HEK293 (cell line): Measurements from ENCODE around the gene CLK4.

Source experiments
- CTCF ChIA-PET: fragments of 350-600 bp; formaldehyde crosslinking; extraction: SDS; loops from one replicate; lab custom pipeline; 2021; ENCODE audit warnings: antibody characterized with exemption; lab: Yijun Ruan, JAX
- POLR2A ChIA-PET: fragments of 300-600 bp; formaldehyde crosslinking; extraction: SDS; loops from one replicate; lab custom pipeline; 2020; ENCODE audit warnings: antibody characterized with exemption, inconsistent platforms; lab: Yijun Ruan, JAX
- H3K27ac ChIP-seq: fragments of 200-500 bp; sonication (Bioruptor generic); 2 replicates; pipeline ENCODE4 v1.5.1; 2014; ENCODE audit warnings: low read depth, low read length, control low read depth, inconsistent platforms; ENCODE audit errors: extremely low read depth
- H3K36me3 ChIP-seq, 2 experiments: fragments of 200-500 bp in 1 of 2; sonication (Bioruptor generic) in 1 of 2; 1 replicate in 1 of 2; 2 replicates in 1 of 2; pipeline ENCODE4 v1.5.1; 2014 to 2017; ENCODE audit warnings: inconsistent platforms in 2 of 2, low read length in 2 of 2; ENCODE audit not compliant: control insufficient read depth in 2 of 2, insufficient read depth in 1 of 2
- H3K4me1 ChIP-seq: fragments of 200-500 bp; sonication (Bioruptor generic); 2 replicates; pipeline ENCODE4 v1.5.1; 2014; ENCODE audit warnings: mild to moderate bottlenecking, low read length, inconsistent platforms; ENCODE audit not compliant: control insufficient read depth, insufficient read depth
- H3K4me3 ChIP-seq: 2 replicates; pipeline ENCODE4 v1.5.1; 2011; ENCODE audit warnings: low read depth, mild to moderate bottlenecking, control low read depth, low read length, moderate library complexity
- H3K9me3 ChIP-seq: fragments of 200-500 bp; sonication (Bioruptor generic); 2 replicates; pipeline ENCODE4 v1.5.1; 2014; ENCODE audit warnings: low read depth, low read length, inconsistent platforms; ENCODE audit not compliant: control insufficient read depth, insufficient read depth
- GLI2 ChIP-seq: fragments of 450-650 bp; formaldehyde crosslinking; IDR thresholded peaks from 2 replicates; pipeline ENCODE4; 2017; ENCODE audit warnings: missing biosample characterization, missing genetic modification characterization, low read depth, borderline replicate concordance
- GLI4 ChIP-seq: fragments of 450-650 bp; formaldehyde crosslinking; IDR thresholded peaks from 2 replicates; pipeline ENCODE4 v1.5.1; 2016; ENCODE audit warnings: missing biosample characterization, missing genetic modification characterization
- KLF9 ChIP-seq: fragments of 450-650 bp; formaldehyde crosslinking; IDR thresholded peaks from 2 replicates; pipeline ENCODE4 v1.5.1; 2016; ENCODE audit warnings: missing biosample characterization, missing genetic modification characterization, low read depth
- PRDM6 ChIP-seq: fragments of 450-650 bp; formaldehyde crosslinking; IDR thresholded peaks from 2 replicates; pipeline ENCODE4 v1.5.1; 2017; ENCODE audit warnings: missing biosample characterization, missing genetic modification characterization
- SP3 ChIP-seq: fragments of 450-650 bp; formaldehyde crosslinking; IDR thresholded peaks from 2 replicates; pipeline ENCODE4 v1.5.1; 2016; ENCODE audit warnings: missing biosample characterization, missing genetic modification characterization
- TRIM28 ChIP-seq: IDR thresholded peaks from 2 replicates; pipeline ENCODE4 v1.6.1; 2011; ENCODE audit warnings: low read length, control low read depth, borderline replicate concordance
- YY2 ChIP-seq: fragments of 450-650 bp; formaldehyde crosslinking; IDR thresholded peaks from 2 replicates; pipeline ENCODE4 v1.5.1; 2016; ENCODE audit warnings: missing biosample characterization, missing genetic modification characterization
- ZBTB17 ChIP-seq: fragments of 450-650 bp; formaldehyde crosslinking; IDR thresholded peaks from 2 replicates; pipeline ENCODE4 v1.5.1; 2016; ENCODE audit warnings: missing biosample characterization, missing genetic modification characterization
- ZNF140 ChIP-seq: fragments of 450-650 bp; formaldehyde crosslinking; IDR thresholded peaks from 2 replicates; pipeline ENCODE4 v1.5.1; 2016; ENCODE audit warnings: missing biosample characterization, missing genetic modification characterization
- ZNF146 ChIP-seq: fragments of 450-650 bp; formaldehyde crosslinking; IDR thresholded peaks from 2 replicates; pipeline ENCODE4 v1.5.1; 2016; ENCODE audit warnings: missing biosample characterization, missing genetic modification characterization
- ZNF302 ChIP-seq: fragments of 450-650 bp; formaldehyde crosslinking; IDR thresholded peaks from 2 replicates; pipeline ENCODE4 v1.5.1; 2016; ENCODE audit warnings: missing biosample characterization, missing genetic modification characterization, low read depth
- ZNF311 ChIP-seq: fragments of 450-650 bp; formaldehyde crosslinking; IDR thresholded peaks from 2 replicates; pipeline ENCODE4 v1.5.1; 2017; ENCODE audit warnings: missing biosample characterization, missing genetic modification characterization, borderline replicate concordance
- ZNF362 ChIP-seq: fragments of 450-650 bp; formaldehyde crosslinking; IDR thresholded peaks from 2 replicates; pipeline ENCODE4 v1.5.1; 2016; ENCODE audit warnings: missing biosample characterization, missing genetic modification characterization
- ZNF404 ChIP-seq: fragments of 450-650 bp; formaldehyde crosslinking; IDR thresholded peaks from 2 replicates; pipeline ENCODE4 v1.5.1; 2017; ENCODE audit warnings: missing biosample characterization, missing genetic modification characterization
- ZNF423 ChIP-seq: fragments of 450-650 bp; formaldehyde crosslinking; IDR thresholded peaks from 2 replicates; pipeline ENCODE4 v1.5.1; 2016; ENCODE audit warnings: missing biosample characterization, missing genetic modification characterization
- ZNF473 ChIP-seq: fragments of 450-650 bp; formaldehyde crosslinking; IDR thresholded peaks from 2 replicates; pipeline ENCODE4 v1.5.1; 2017; ENCODE audit warnings: missing biosample characterization, missing genetic modification characterization
- ZNF518A ChIP-seq: fragments of 450-650 bp; formaldehyde crosslinking; conservative IDR thresholded peaks from 2 replicates; pipeline ENCODE4 v1.5.1; 2016; ENCODE audit warnings: low read depth, missing biosample characterization, missing genetic modification characterization
- ZNF555 ChIP-seq: fragments of 450-650 bp; formaldehyde crosslinking; conservative IDR thresholded peaks from 2 replicates; pipeline ENCODE4 v1.5.1; 2017; ENCODE audit warnings: missing biosample characterization, mild to moderate bottlenecking, missing genetic modification characterization, inconsistent platforms
- ZNF596 ChIP-seq: fragments of 450-650 bp; IDR thresholded peaks from 2 replicates; pipeline ENCODE4 v1.5.0; 2018; ENCODE audit warnings: missing biosample characterization, mild to moderate bottlenecking, missing genetic modification characterization, moderate library complexity
- ZNF626 ChIP-seq: fragments of 450-650 bp; sonication (Bioruptor Pico); formaldehyde crosslinking; IDR thresholded peaks from 2 replicates; pipeline ENCODE4 v1.5.1; 2018; ENCODE audit warnings: missing biosample characterization, missing genetic modification characterization, inconsistent platforms
- ZNF629 ChIP-seq: fragments of 450-650 bp; formaldehyde crosslinking; IDR thresholded peaks from 2 replicates; pipeline ENCODE4 v1.5.1; 2017; ENCODE audit warnings: missing biosample characterization, missing genetic modification characterization
- ZNF639 ChIP-seq: fragments of 450-650 bp; formaldehyde crosslinking; IDR thresholded peaks from 2 replicates; pipeline ENCODE4 v1.5.1; 2016; ENCODE audit warnings: missing biosample characterization, missing genetic modification characterization
- ZNF660 ChIP-seq: fragments of 450-650 bp; IDR thresholded peaks from 2 replicates; pipeline ENCODE4 v1.5.1; 2018; ENCODE audit warnings: missing biosample characterization, mild to moderate bottlenecking, missing genetic modification characterization
- ZNF701 ChIP-seq: fragments of 450-650 bp; formaldehyde crosslinking; IDR thresholded peaks from 2 replicates; pipeline ENCODE4 v1.5.1; 2016; ENCODE audit warnings: missing biosample characterization, missing genetic modification characterization
- ZNF747 ChIP-seq: fragments of 450-650 bp; formaldehyde crosslinking; IDR thresholded peaks from 2 replicates; pipeline ENCODE4 v1.5.1; 2016; ENCODE audit warnings: missing biosample characterization, missing genetic modification characterization
- ZSCAN16 ChIP-seq: fragments of 450-650 bp; formaldehyde crosslinking; IDR thresholded peaks from 2 replicates; pipeline ENCODE4 v1.5.1; 2016; ENCODE audit warnings: missing biosample characterization, missing genetic modification characterization
- ZXDB ChIP-seq: fragments of 450-650 bp; formaldehyde crosslinking; IDR thresholded peaks from 2 replicates; pipeline ENCODE4 v1.5.1; 2016; ENCODE audit warnings: missing biosample characterization, missing genetic modification characterization
- TF ChIP-seq, protein P1 (sequence below): fragments of 450-650 bp; formaldehyde crosslinking; IDR thresholded peaks from 2 replicates; pipeline ENCODE4 v1.5.1; 2016; ENCODE audit warnings: missing biosample characterization, missing genetic modification characterization

CLK4 gene

DNA sequence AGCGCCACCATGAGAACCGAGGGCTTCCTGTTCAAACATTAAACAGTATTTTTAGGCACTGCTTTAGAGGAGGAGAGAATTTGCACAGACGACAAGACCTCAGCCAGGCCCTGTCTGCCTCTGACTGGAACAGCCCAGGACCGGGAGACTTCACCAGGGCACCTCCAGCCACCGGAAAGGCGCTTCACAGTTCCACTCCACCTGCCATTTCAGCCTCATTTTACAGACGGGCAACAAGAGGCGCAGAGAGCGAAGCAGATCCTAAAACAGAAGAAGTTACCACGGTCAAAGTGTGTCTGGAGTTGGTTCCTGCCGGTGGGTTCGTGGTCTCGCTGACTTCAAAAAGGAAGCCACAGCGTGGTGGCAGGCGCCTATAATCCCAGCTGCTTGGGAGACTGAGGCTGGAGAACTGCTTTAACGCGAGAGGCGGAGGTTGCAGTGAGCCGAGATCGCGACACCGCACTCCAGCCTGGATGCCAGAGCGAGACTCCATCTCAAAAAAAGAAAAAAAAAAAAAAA lies 65.0 kb downstream of the CLK4 start:
- Histone ChIP-seq H3K9me3 (no peaks in the 10 kb centered on the region), H3K27ac (no peak overlapping the region)
- TF ChIP-seq GLI4 (tag by site-specific recombination): no peak
- no peak for TF ChIP-seq ZXDB (tag by site-specific recombination)
- TF ChIP-seq ZNF146 (tag by site-specific recombination): no peak
- no peak for TF ChIP-seq ZNF423 (tag by site-specific recombination)
- TF ChIP-seq ZNF660 (tag by site-specific recombination): no peak
- no peak for TF ChIP-seq ZNF639 (tag by site-specific recombination)
- no peak for TF ChIP-seq ZNF404 (tag by site-specific recombination)
- TF ChIP-seq ZSCAN16 (tag by site-specific recombination): no peak
- TF ChIP-seq ZBTB17 (tag by site-specific recombination): no peak
- TF ChIP-seq ZNF473 (tag by site-specific recombination): no peak
- no peak for TF ChIP-seq ZNF629 (tag by site-specific recombination)
- no peak for TF ChIP-seq ZNF701 (tag by site-specific recombination)
- no peak for TF ChIP-seq ZNF747 (tag by site-specific recombination)
- TF ChIP-seq ZNF518A (tag by site-specific recombination): no peak
- no peak for TF ChIP-seq TRIM28
- TF ChIP-seq, all 188 proteins: peak for 0
- ChIA-PET CTCF (no interaction called here), POLR2A (no interaction called here)
- Histone ChIP-seq H3K4me1 (no peaks in the 10 kb centered on the region), H3K36me3 (no peaks in the 10 kb centered on the region), H3K4me3 (no peak overlapping the region)

DNA sequence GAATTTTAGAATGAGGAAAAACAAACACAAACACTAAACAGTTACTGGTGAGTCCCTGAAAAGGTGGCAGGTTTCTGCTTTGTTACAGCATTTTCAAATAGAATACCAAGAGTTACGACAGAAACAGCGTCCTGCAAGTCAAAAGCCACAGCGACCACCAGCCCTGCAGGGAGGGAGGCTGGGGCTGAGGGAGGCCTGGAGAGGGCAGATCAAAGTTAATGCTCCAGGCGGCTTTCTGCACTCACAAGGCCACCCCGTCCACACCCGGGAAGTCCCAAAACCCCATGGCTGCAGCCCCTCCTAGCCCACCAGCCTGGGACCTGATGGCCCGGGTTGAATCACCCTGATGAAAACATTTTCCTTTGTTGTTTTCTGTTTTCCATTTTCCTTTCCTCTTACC lies 65.9 kb downstream of the CLK4 start:
- no peaks in the 10 kb centered on the region for H3K9me3 ChIP-seq
- H3K4me1 ChIP-seq: no peaks in the 10 kb centered on the region
- CTCF ChIA-PET: no interaction called here
- H3K4me3 ChIP-seq: no peak overlapping the region
- no peaks in the 10 kb centered on the region for H3K36me3 ChIP-seq
- POLR2A ChIA-PET: no interaction called here
- H3K27ac ChIP-seq: no peak overlapping the region
- TF ChIP-seq ZNF626 (tag by site-specific recombination) (no peak), SP3 (tag by site-specific recombination) (no peak), ZNF555 (no peak), ZNF362 (tag by site-specific recombination) (no peak), ZNF311 (tag by site-specific recombination) (no peak), ZNF596 (tag by site-specific recombination) (no peak), ZNF302 (tag by site-specific recombination) (no peak), ZNF140 (tag by site-specific recombination) (no peak), ZNF146 (tag by site-specific recombination) (no peak), KLF9 (tag by site-specific recombination) (no peak), GLI2 (tag by site-specific recombination) (no peak), PRDM6 (no peak), YY2 (tag by site-specific recombination) (no peak)
- TF ChIP-seq, protein P1, sequence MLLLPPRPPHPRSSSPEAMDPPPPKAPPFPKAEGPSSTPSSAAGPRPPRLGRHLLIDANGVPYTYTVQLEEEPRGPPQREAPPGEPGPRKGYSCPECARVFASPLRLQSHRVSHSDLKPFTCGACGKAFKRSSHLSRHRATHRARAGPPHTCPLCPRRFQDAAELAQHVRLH: no peak
